SK-N-DZ (cell line): ENCODE data around the gene GLIS1.
"Not testable (repeated sequence)": the region's sequence is repeated elsewhere in the genome, so short reads cannot be mapped to it uniquely, and the experiment has no call there.

Experiments used
- DNase-seq: peaks from one replicate; pipeline ENCODE4 v3.0.0-alpha.2; 2015; ENCODE audit warnings: low spot score

Gene GLIS1

DNA sequence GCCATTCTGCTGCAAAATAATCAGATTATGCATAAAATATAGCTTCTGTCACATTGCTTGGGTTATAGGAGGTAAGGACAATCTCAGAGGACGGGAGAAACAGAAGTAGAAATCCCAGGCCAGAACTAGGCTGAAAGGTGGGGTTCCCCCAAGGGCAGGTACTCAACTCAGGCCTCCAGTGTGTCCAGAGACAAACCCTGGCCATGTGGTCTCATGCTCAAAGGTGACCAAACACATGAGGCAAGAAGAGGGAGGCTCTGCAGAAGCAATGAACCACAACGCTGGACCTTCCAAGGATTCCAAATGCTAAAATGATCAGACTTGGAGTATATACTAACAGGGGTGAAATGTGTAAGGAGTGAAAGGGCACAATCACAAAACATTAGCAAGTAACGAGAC lies 176.0 kb downstream of the GLIS1 start:
- DNase-seq, result no peak

DNA sequence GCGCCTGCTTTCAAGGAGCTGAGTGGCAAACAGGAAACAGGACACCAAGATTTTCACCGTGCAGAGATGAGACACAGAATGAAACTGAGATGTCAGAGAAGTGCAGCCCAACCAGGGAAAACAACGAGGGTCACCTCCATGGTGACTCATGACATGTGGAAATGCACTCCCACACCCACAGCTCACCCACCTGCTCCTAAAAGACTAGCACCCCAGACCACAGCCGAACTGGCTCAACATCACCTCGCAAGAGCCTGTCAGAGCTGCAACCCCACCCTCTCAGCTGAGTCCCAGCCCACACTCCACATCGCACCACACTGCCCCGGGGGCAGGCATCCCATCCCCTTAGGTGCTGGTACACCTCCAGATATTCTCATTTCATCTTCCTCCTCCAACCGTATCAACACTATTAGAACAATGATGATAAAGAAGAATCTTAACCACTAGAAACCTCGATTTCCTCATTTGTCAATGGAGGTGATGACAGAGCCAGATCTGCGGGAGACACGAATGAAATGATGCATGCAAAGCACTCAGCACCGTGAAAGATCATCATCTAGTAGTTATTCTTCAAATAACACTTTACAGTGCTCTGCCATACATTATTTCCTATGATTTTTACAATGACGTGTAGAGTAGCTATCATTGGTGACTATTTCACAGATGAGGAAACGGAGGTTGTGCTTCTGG lies 176.5 kb downstream of the GLIS1 start:
- DNase-seq, result no peak

DNA sequence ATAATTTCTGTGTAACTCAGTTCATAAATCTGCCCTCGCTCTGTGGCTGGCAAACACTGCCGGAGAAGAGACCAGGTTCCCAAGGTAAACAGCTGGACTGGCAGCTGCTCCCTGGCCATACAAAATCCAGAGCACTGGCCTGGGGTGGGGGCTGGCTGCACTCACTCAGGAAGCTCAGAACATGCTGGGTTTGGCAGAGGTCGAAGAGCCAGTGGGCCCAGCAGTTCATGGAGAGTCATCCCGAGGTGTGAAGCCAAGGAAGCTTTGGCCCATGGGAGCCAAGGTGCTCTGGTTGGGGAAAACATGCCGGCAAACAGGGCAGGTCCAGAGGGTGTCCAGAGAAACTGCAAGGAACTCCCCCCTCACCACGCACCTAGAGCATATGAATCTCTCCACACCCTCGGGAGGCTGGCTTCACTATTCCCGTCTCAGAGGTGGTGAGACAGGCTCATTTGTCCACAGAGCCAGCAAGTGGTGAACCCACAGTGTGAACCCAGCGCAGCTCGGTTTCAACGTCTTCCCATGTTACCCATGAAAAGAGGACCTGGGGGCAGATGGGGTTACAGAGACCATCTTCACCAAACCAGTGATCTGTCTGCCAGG lies 177.4 kb downstream of the GLIS1 start:
- DNase-seq, result no peak

DNA sequence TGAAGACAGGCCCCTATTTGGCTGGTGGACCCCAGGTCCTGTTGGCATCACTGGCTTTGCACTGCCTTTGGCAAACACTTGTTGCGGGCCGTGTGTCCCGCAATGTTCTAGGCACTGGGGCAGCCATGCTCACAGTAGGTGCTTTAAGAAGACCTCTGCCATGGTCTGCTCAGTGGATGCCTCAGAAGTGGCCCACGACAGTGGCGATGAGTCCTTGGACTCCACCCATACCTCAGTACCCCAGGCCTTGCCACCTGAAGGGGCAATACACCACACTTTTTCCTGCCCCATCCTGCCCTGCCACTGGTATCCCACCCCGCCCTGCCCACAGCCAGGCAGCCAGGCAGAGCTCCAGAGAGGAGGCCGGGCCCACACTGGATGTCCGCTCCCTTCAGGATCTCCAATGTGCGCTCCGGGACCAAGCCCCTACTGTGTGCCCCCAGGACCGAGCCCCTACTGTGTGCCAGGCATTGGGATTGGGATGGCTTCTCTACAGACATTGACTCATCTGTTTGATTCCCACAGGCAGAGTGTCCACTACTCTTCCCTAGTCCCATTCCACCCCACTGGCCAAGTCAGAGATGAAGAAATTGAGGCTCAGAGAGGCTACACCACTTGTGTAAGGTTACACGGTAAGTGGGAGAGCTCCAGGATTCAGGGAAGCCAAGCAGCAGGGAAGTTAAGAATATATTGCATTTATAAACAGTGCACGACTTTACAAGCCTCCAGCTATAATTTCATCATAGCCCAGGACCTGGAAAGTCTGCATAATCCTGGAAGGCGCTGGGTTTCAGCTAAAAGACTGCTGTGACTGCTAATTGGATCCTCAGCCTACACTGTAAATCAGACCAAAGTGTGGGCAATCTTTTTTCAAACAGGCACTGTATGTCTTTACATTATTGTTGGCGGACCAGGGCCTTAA lies 178.1 kb downstream of the GLIS1 start:
- DNase-seq, result no peak

DNA sequence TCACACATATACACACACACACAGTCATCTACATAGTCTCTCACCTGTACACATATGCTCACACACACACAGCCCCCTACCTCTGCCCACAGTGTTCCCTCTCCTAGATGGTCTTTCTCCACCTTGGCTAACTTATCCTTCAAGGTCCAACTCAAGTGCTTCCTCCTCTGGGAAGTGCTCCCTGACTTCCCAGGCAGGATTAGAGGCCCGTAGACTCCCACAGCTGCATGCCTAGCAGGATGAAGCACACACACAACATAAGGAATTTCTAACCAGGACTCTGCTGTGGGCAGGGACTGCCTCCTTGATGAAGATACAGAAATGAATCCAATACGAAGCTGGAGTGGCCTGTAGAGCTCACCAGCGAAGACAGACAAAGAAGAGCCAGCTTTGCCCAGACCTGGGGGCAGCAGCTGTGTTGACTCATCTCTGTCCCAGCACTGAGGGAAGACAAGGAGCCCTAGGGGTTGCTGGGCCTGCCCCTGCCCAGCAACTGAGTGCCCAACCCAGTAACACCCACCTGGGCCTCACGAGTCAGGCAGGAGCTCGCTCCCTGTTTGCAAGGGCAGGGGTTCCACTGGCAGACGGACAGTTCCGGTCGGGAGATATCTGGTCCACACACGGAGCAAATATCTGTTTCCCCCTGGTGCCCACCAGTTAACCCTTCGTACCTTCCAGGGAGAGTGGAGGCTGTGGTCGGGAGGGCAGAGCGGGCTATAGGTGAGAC lies 178.9 kb downstream of the GLIS1 start:
- no peak for DNase-seq

DNA sequence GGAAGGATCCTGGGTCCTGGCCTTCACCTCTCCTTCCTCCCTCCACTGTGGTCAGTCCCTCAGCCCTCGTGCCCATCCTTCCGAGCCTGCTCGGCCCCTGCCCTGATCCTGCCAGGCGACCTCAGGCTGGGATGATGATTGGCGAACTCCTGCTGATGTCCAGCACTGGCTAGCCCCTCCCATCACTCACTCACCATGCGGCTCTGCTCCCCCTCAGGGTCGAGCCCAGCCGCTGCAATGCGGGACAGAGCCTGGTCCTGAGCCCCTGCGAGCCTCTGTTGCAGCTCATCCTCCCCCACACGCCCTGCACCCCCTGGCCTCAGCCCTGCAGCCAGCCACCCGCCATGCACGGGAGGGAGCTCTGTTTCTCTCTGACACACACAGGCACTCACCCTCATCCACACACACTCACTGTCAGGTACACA lies 179.6 kb downstream of the GLIS1 start:
- no peak for DNase-seq

DNA sequence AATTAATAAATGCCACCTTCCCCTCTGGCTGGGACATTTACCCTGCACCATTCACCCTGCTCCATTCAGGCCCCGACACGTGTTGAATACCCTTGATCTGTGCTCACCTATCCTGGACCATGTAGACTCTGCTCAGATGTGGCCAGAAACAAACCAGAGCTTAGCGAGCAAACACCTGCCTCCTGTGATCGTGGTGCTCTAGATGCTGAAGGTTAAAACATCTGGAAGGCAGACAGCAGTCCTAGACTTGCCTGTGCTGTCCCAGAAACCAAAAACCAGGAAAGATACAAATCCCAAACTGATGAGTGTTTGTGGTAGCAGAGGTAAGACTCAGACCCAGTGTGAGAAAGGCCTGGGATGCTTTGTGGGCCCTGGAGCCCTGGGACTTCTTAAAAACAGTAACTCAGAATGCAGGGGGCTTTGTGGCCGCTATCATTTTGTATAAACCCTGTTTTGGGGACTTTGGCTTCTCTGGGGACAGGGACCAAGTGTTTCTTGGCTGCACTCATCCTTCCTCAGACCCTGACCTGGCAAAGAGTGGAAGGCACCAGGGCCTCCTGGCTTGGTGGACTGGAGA lies 180.1 kb downstream of the GLIS1 start:
- DNase-seq, result no peak

DNA sequence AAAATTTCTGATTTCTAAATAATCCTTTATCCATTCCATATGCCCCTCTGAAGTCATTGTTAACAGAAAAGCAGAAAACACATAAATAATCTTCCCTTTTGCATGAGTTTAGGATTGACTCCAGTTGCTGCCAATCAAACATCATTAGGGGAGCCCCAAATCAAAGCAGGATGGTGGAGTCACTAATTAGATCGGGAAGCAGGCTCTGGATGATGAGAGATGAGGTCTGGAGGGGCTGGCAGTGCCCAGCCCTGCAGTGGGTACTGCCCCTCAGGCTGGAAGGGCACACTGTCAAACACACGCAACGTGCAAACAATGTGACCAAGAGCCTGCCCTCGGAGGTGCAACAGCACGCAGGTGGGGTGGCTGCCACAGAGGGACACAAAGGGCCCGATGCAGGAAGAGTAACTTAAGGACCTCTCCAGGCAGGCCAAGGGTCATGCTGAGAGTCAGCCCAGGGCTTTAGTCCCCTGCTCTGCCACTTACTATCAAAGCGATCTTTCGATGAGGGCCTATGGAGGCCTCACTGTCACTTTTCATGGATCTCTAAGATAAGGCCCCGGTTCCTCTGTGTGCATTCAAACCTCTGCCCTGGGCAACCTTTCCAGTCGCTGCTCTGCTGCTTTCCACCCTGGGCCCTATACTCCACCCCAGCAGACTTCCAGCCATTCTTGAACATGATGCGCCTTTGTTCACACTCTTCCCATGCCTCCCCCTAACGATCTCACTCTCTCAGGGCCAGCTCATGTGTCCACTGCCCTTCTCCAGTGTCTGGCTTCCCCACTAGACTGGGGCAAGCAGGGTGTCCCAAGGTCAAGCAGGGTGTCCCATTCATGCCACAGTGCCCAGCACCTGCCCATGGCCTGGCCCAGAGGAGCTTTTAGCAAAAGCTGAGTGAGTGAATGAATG lies 180.9 kb downstream of the GLIS1 start:
- no peak for DNase-seq

DNA sequence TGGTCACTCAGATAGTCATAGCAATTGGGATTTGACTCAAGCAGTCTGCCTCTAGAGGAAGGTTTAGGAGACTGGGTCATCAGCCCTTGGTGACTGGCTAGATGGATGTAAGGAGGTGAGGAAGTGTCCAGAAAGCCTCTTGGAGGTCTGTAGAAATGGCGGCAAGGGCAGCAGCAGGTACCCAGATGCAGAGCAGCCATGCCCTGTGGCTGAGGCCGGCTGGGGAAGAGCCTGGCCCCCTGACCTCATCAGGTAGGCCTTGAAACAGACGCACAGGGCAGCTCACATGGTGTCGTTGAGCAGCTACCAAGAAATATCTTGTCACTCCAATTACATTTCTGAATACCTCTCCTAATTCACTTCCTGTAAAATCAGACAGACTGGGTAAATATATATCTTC lies 181.6 kb downstream of the GLIS1 start:
- DNase-seq, result no peak

DNA sequence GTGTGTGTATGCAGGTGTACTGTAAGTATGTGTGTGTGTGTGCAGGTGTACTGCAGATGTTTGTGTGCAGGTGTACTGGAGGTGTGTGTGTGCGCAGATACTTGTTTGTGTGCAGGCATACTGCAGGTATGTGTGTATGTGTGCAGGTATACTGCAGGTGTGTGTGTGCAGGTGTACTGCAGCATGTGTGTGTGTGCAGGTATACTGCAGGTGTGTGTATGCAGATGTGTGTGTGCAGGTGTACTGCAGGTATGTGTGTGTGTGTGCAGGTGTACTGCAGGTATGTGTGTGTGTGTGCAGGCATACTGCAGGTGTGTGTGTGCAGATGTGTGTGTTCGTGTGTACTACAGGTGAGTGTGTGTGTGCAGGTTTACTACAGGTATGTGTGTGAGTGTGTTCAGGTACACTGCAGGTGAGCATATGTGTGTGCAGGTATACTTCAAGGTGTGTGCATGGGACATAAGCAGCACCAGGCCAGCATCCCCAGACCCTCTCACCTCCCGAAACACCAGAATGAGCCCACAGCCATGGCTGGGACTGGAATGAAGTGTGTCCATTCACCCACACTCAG lies 182.2 kb downstream of the GLIS1 start:
- DNase-seq, result no peak

DNA sequence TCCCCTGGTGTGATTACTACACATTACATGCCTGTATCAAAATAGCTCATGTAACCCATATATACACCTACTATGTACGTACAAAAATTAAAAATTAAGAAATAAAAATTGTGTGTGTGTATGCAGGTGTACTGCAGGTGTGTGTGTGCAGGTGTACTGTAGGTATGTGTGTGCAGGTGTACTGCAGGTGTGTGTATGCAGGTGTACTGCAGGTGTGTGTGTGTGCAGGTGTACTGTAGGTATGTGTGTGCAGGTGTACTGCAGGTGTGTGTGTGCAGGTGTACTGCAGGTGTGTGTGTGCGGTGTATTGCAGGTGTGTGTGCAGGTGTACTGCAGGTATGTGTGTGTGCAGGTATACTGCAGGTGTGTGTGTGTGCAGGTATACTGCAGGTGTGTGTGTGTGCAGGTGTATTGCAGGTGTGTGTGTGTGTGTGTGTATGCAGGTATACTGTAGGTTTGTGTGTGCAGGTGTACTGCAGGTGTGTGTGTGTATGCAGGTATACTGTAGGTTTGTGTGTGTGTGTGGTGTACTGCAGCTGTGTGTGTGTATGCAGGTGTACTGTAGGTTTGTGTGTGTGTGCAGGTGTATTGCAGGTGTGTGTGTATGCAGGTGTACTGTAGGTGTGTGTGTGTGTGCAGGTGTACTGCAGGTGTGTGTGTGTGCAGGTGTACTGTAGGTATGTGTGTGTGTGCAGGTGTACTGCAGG lies 183.2 kb downstream of the GLIS1 start:
- DNase-seq, result not testable (repeated sequence)

DNA sequence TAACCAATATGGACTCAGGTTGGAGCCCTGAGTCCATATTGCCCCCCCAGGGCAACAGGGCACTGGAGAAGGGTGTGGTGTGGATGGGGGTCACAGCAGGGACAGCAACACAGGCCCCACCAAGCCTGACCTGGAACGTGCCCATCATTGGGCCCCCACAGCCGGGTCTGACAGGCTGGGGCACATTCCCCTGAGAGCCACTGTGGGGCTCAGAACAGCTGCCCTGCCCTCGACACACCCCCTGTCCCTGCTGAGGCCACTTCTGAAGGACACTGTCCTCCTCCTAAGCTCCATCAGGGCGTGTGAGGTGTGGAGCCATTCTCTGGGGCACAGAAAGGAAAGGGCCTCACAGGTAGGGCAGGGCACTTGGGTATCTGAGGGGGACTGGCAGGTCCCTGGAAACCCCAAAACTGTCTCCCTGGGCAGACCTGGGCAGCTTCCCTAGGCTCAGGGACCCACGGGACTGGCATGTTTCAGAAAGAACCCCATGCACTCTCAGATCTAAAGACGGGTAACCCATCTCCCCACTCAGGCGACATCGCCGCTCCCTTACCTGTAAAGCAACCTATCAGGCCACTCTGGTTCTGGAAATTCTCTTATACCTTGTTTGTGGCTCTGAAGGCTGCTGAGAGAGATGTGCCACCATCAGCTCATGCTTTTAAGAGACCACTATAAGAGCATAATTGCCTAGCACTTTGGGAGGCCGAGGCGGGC lies 184.2 kb downstream of the GLIS1 start:
- DNase-seq, result no peak

DNA sequence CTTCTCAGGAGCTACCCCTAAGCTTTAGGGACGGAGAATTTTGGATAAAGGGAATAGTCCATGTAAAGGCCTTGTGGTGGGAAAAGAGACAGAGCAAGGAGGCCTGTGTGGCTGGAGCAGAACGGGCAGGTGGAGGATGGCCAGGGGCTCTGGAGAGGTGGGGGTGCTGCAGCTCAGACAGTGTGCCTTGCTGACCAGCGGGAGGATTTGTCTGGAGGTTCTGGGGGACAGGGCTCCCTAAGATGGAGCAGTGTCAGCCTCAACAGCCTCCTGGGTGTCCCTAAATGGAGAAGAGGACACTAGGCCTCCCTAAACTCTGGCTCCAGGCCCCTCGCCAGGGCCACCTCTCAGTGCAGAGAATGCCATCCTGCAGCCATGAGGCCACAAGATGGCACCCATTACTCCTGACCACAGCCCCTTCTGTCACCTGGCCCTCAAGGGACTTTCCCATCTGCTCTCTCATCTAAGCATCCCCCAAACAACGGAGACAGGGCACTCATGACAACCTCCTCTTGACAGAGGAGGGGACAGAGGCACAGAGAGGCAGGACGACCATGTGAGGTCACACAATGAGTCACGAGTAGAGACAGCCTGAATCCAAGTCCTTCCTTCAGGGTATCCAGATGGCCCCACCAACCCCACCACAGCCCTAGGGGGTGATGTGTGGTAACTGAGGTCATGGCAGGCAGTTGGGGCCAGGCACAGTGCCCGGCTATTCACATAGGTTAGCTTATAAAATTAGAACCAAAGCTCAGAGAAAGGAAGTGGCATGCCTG lies 185.0 kb downstream of the GLIS1 start:
- DNase-seq, result no peak

DNA sequence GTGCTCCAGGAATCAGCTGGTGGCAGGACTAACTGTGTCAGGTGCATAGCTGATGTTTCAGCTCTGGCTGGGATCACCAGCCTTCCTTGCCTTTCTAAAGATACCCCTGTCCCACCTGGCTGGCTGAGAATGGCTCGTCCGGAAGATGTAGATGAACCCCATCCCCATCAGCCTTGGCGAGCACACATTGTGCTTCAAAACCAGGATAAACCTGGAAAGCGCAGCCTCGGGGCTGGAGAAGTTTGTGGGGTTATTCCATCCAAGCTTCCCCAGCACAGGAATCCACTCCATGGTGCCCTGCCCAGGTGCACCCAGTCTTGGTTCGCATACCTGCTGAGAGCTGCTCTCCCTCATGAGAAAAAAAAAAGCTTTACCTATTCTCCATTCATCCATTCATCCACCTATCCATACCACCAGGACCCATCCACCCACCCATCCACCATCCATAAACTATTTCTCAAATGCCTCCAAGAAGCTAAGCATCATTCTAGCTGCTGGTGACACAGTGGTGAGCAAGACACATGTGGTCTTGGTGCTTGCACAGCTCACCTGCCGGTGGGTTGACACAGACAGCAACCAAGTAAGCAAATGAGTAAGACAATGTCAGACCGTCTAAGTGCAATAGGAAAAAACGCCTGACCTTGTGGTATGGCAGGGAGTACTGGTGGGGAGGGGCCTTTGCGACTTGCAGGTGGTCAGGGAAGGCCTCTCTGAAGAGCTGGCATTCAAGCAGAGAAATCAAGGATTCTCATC lies 185.8 kb downstream of the GLIS1 start:
- DNase-seq, result no peak

DNA sequence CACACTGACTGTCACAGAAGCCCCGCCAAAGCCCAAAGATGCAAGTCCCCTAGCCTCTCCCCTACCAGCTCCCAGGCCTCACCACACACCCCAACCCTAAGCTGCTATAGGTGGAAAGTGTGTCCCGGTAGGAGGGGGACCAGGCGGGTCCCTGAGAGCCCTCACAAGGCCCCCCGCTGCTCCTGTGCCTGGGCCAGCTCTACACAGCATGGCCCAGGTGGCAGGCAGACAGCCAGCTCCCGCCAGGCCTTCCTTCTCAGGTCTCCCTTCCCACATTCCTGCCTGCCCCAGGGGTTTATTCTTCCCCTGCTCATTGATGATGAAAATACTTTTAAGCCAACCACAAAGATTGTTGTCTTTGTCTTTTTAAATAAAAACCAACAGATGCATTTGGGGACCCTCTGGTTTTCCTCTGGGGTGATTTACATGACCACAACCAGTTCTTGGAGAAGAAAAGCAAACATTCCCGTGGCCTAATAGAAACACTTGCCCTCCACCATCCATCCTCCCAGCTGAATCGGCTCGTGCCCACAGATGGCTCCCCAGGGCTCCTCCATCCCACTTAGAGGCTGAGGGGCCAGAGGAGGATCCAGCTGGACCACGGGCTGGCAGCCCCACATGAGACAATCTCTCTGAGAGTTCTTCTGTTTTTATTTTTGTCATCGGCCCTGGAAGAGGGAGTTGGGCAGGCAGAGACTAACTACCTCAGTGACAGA lies 186.7 kb downstream of the GLIS1 start:
- no peak for DNase-seq

DNA sequence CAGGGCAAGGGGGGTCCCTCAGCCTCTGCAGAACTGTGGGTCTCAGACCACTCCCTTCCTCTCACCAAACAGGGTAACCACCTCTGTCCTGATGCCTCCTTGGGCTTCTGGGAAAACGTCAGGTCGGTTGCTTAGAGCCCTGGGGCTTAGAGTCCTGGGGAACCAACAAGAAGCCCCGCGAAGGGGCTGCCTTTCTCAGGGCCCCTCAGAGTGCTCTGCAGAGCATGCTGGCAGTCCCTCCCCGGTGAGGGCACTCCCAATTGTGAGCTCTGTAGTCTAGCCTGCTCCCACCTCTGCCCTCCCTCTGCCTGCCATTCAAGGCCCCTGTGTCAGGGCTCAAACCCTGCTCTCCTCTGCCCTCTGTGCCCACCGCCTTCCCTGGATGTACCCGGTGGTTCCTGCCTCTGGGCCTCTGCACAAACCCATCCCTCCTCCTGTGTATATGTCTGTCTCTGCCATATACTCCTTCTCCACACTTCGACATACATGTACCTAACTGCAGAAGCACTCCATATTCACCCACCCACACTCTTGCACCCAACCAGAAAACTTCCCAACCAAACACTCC lies 187.5 kb downstream of the GLIS1 start:
- no peak for DNase-seq
